WTC11 (cell line): ENCODE measurements around the gene THSD4. TPM values are rescaled to one million over a fixed set of nuclear protein-coding genes. Genes with fewer than 3 reads are reported as not detected.

Experiments
- ATAC-seq: fragments of 200-7000 bp; cut with Tn5 transposase; 2 replicates; pipeline ENCODE4 v1.10.0; 2021; ENCODE audit warnings: mild to moderate bottlenecking, moderate library complexity
- CTCF ChIA-PET: fragments of 300-600 bp; sonication (Branson Sonifier 250); formaldehyde crosslinking; loops from one replicate; lab custom pipeline; 2021; ENCODE audit warnings: antibody characterized with exemption; lab: Charles Lee
- POLR2A ChIA-PET: fragments of 350-600 bp; sonication (Branson Sonifier 250); formaldehyde crosslinking; loops from one replicate; lab custom pipeline; 2021; ENCODE audit warnings: antibody characterized with exemption; lab: Charles Lee
- DNase-seq: peaks from one replicate; pipeline ENCODE4 v3.0.0; 2021; ENCODE audit warnings: low spot score
- H3K27ac Mint-ChIP-seq: 2 replicates; pipeline ENCODE4 v1.8.0; 2021; ENCODE audit warnings: mixed read lengths
- H3K27me3 Mint-ChIP-seq: 2 replicates; pipeline ENCODE4 v1.8.0; 2021; ENCODE audit warnings: low read depth, mild to moderate bottlenecking, moderate library complexity, mixed read lengths
- H3K36me3 Mint-ChIP-seq: 2 replicates; pipeline ENCODE4 v1.8.0; 2021; ENCODE audit warnings: mixed read lengths
- H3K4me1 Mint-ChIP-seq: 2 replicates; pipeline ENCODE4 v1.8.0; 2022; ENCODE audit warnings: mixed read lengths
- H3K4me3 Mint-ChIP-seq: 2 replicates; pipeline ENCODE4 v1.8.0; 2021; ENCODE audit warnings: mild to moderate bottlenecking, moderate library complexity, mixed read lengths
- H3K9me3 Mint-ChIP-seq: 2 replicates; pipeline ENCODE4 v1.8.0; 2021; ENCODE audit warnings: mixed read lengths
- ATF2 ChIP-seq: sonication (generic); formaldehyde crosslinking; IDR thresholded peaks from 2 replicates; pipeline ENCODE4 v1.8.1; 2022; ENCODE audit warnings: low read depth, missing genetic modification reagents, borderline replicate concordance
- ATF3 ChIP-seq: sonication (generic); formaldehyde crosslinking; conservative IDR thresholded peaks from 2 replicates; pipeline ENCODE4 v1.8.1; 2022; ENCODE audit warnings: mild to moderate bottlenecking, missing genetic modification reagents
- CBFB ChIP-seq: sonication (generic); formaldehyde crosslinking; IDR thresholded peaks from 2 replicates; pipeline ENCODE4 v1.8.1; 2022; ENCODE audit warnings: mild to moderate bottlenecking, low read depth, missing genetic modification reagents
- CREB1 ChIP-seq: sonication (generic); formaldehyde crosslinking; IDR thresholded peaks from 2 replicates; pipeline ENCODE4 v1.8.0; 2023; ENCODE audit warnings: mild to moderate bottlenecking, missing genetic modification reagents
- CREM ChIP-seq: sonication (generic); formaldehyde crosslinking; IDR thresholded peaks from 2 replicates; pipeline ENCODE4 v1.8.1; 2022; ENCODE audit warnings: mild to moderate bottlenecking, missing genetic modification reagents, moderate library complexity
- ERG ChIP-seq: fragments of 250-450 bp; sonication (Bioruptor Pico); IDR thresholded peaks from 2 replicates; pipeline ENCODE4 v1.8.0; 2021; ENCODE audit warnings: mild to moderate bottlenecking
- ESRRA ChIP-seq: sonication (generic); formaldehyde crosslinking; IDR thresholded peaks from 2 replicates; pipeline ENCODE4 v1.8.1; 2022; ENCODE audit warnings: mild to moderate bottlenecking, missing genetic modification reagents, borderline replicate concordance
- GABPB1 ChIP-seq: sonication (generic); formaldehyde crosslinking; IDR thresholded peaks from 2 replicates; pipeline ENCODE4 v1.8.1; 2023; ENCODE audit warnings: mild to moderate bottlenecking, missing genetic modification reagents
- GRHL2 ChIP-seq: fragments of 250-450 bp; sonication (Bioruptor Pico); IDR thresholded peaks from 2 replicates; pipeline ENCODE4 v1.8.0; 2022; ENCODE audit warnings: mild to moderate bottlenecking, moderate library complexity; ENCODE audit not compliant: insufficient replicate concordance, severe bottlenecking
- GTF2I ChIP-seq: fragments of 250-450 bp; sonication (Bioruptor Pico); conservative IDR thresholded peaks from 2 replicates; pipeline ENCODE4 v1.4.0; 2021; ENCODE audit warnings: mild to moderate bottlenecking
- IRF2 ChIP-seq: sonication (generic); formaldehyde crosslinking; IDR thresholded peaks from 2 replicates; pipeline ENCODE4 v1.8.0; 2022; ENCODE audit warnings: low read depth, missing genetic modification reagents, borderline replicate concordance
- MLX ChIP-seq: sonication (generic); formaldehyde crosslinking; IDR thresholded peaks from 2 replicates; pipeline ENCODE4 v1.8.1; 2023; ENCODE audit warnings: mild to moderate bottlenecking, missing genetic modification reagents, moderate library complexity
- NFE2L1 ChIP-seq: sonication (generic); formaldehyde crosslinking; IDR thresholded peaks from 2 replicates; pipeline ENCODE4 v1.8.1; 2023; ENCODE audit warnings: missing genetic modification reagents
- NR1H2 ChIP-seq: sonication (generic); formaldehyde crosslinking; IDR thresholded peaks from 2 replicates; pipeline ENCODE4 v1.9.0; 2021; ENCODE audit warnings: mild to moderate bottlenecking, moderate library complexity, missing genetic modification reagents
- PREB ChIP-seq: sonication (generic); formaldehyde crosslinking; IDR thresholded peaks from 2 replicates; pipeline ENCODE4 v1.8.1; 2022; ENCODE audit warnings: mild to moderate bottlenecking, missing genetic modification reagents, moderate library complexity, borderline replicate concordance
- STAT6 ChIP-seq: sonication (generic); formaldehyde crosslinking; conservative IDR thresholded peaks from 2 replicates; pipeline ENCODE4 v1.8.1; 2023; ENCODE audit warnings: mild to moderate bottlenecking, low read depth, missing genetic modification reagents, moderate library complexity
- USF1 ChIP-seq: sonication (generic); formaldehyde crosslinking; IDR thresholded peaks from 2 replicates; pipeline ENCODE4 v1.8.0; 2022; ENCODE audit warnings: mild to moderate bottlenecking, missing genetic modification reagents
- ZNF232 ChIP-seq: sonication (generic); formaldehyde crosslinking; IDR thresholded peaks from 2 replicates; pipeline ENCODE4 v1.8.0; 2022; ENCODE audit warnings: mild to moderate bottlenecking, missing genetic modification reagents
- ZNF281 ChIP-seq: sonication (generic); formaldehyde crosslinking; IDR thresholded peaks from 2 replicates; pipeline ENCODE4 v1.8.0; 2023; ENCODE audit warnings: mild to moderate bottlenecking, missing genetic modification reagents
- ZNF512 ChIP-seq: sonication (generic); formaldehyde crosslinking; IDR thresholded peaks from 2 replicates; pipeline ENCODE4 v1.8.1; 2022; ENCODE audit warnings: missing genetic modification reagents, borderline replicate concordance
- ZNF671 ChIP-seq: fragments of 250-450 bp; sonication (Bioruptor Pico); IDR thresholded peaks from 2 replicates; pipeline ENCODE4 v1.8.0; 2021; ENCODE audit warnings: mild to moderate bottlenecking
- total RNA-seq: library from RNA; stranded (reverse); gene quantifications from 3 replicates; pipeline ENCODE4 v1.2.3, GENCODE V29; 2021

THSD4 gene
- total RNA-seq, 1 experiment from 2014 or later: 7.8 TPM

- no peak for TF ChIP-seq ZNF512
- no peak for TF ChIP-seq CREM (CRISPR knock-in tag)
- TF ChIP-seq GTF2I (CRISPR knock-in tag): no peak
- no peak for TF ChIP-seq ATF2
- no peak for TF ChIP-seq GRHL2
- TF ChIP-seq ESRRA: no peak
- no peak for TF ChIP-seq ZNF232
- TF ChIP-seq IRF2 (CRISPR knock-in tag): no peak
- TF ChIP-seq CREB1 (CRISPR knock-in tag): no peak
- no peak for TF ChIP-seq ATF3 (CRISPR knock-in tag)
Measured at GRCh38 chr15:71366522-71366921, 251.3 kb downstream of the THSD4 start (continued).

- peaks cover 13% of the 10 kb centered on the region for H3K36me3 Mint-ChIP-seq
- peaks cover 43% of the 10 kb centered on the region for H3K4me1 Mint-ChIP-seq
- no peak overlapping the region for H3K27ac Mint-ChIP-seq
- ChIA-PET POLR2A (no interaction called here), CTCF (no interaction called here)
- ATAC-seq: no peak
- DNase-seq: no peak
- no peak overlapping the region for H3K4me3 Mint-ChIP-seq
- H3K9me3 Mint-ChIP-seq: peaks cover 27% of the 10 kb centered on the region
- H3K27me3 Mint-ChIP-seq: peaks cover 4% of the 10 kb centered on the region; the same call in 1 of the 2 replicates
- TF ChIP-seq CBFB (CRISPR knock-in tag): no peak
- no peak for TF ChIP-seq ERG (CRISPR knock-in tag)
- no peak for TF ChIP-seq MLX (CRISPR knock-in tag)
- TF ChIP-seq PREB (CRISPR knock-in tag): no peak
- no peak for TF ChIP-seq USF1 (CRISPR knock-in tag)
- no peak for TF ChIP-seq NR1H2 (CRISPR knock-in tag)
- TF ChIP-seq ZNF671: no peak
- no peak for TF ChIP-seq CREB1 (CRISPR knock-in tag)
- no peak for TF ChIP-seq ZNF281 (CRISPR knock-in tag)
- no peak for TF ChIP-seq GABPB1 (CRISPR knock-in tag)
- TF ChIP-seq STAT6 (CRISPR knock-in tag): no peak
- no peak for TF ChIP-seq NFE2L1
- no peak for TF ChIP-seq ESRRA
Measured at GRCh38 chr15:71366926-71367325, 251.7 kb downstream of the THSD4 start.
